Measurements from ENCODE around the gene KCNJ15.

Gene KCNJ15

GRCh38 chr21:38354746-38355145 is 98.0 kb downstream of the KCNJ15 start:
- DNase-seq (ENCODE audit: low read depth, low spot score) = no peak

GRCh38 chr21:38355353-38355752 is 98.6 kb downstream of the KCNJ15 start:
- no peak for DNase-seq (ENCODE audit: low read depth, low spot score)

DNA sequence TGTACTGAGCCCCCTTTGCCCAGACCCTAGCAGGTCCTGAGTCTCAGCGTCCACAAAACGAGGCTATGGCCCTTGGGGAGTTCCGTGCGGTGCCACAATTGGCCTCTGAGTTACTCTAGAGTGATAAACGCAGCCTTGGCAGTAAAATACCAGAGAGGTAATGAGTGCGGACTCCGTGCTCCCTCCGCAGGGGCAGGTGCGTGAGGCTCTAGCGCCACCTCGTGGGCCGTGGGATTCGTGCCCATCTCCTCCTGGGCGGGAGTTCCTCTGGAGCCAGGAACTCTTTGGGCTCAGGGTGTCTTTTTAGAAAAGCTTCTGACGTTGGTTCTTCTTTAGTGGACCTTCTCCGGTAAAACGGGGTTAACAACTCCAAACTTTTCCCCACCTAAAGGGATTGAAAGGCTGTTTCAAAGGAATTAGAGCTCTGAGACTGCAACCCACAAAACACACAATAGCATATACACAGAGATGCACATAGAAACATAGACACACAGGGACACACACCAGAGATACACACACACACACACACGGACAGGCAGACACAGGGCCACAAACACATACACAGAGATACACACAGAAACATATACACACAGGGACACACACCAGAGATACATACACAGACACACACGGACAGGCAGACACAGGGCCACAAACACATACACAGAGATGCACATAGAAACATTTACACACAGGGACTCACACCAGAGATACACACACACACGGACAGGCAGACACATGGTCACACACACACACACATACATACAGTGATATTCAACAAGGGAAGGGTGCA is 99.4 kb downstream of the KCNJ15 start:
- peak; percentile 21 for DNase-seq (ENCODE audit: low read depth, low spot score)
